Transverse colon (tissue), 3 donors: Measurements from ENCODE around the gene CHD6.

Source experiments
- POLR2A ChIP-seq: fragments of 450-650 bp; IDR thresholded peaks from one replicate; pipeline ENCODE4 v1.6.1; 2016; ENCODE audit warnings: antibody characterized with exemption, mild to moderate bottlenecking, moderate library complexity
- POLR2AphosphoS5 ChIP-seq, 3 donors: sonication (generic); formaldehyde crosslinking; IDR thresholded peaks; one replicate each; pipeline ENCODE4 v1.6.1; 2016; ENCODE audit warnings: antibody characterized with exemption in 3 of 3

- TF ChIP-seq POLR2AphosphoS5 (IDR thresholded peaks at IDR 0.05), result no peak
- no peak for TF ChIP-seq POLR2A
Measured at GRCh38 chr20:41393705-41394066, 224.5 kb downstream of the CHD6 start.
